ENCODE results near the gene LAMB2. TPM values are rescaled to one million over a fixed set of nuclear protein-coding genes. Genes with fewer than 3 reads are reported as not detected.

The LAMB2 gene
- total RNA-seq, 1 experiment from 2014 or later, result 97.2 TPM

DNA sequence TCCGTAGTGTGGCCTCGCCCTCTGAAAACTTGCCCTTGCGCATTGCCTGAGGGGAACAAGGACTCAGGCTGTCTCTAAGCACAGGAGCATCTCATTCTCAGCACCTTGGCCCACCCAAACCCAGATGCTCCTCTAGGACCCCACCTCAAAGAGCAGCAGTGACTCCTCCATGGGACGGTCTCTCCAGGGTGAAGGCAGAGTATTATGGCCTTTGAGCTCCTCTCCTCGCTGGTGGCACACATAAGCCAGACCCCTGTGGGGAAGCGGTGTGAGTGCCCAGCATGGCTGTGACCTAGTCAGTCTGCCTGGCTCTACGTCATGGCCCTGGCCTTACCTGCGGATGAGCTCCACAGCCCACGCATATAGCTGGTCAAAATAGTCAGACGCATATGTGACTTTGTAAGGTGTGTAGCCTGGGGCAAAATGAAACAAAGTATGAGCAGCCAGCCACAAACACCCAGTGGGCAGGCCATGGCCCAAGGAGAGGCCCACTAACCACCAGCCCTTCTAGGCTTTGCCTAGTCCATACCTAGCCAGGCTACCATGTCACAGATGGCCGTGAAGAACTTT, 32.7 kb downstream of the LAMB2 start:
- Histone ChIP-seq H3K4me3 (no peak overlapping the region), H3K36me3 (peaks cover 79% of the 10 kb centered on the region), H3K27ac (no peak overlapping the region), H3K9me3 (replicated peaks) (no peaks in the 10 kb centered on the region), H3K4me1 (replicated peaks) (peaks cover 8% of the 10 kb centered on the region), H3K27me3 (replicated peaks) (no peaks in the 10 kb centered on the region)
- no peak for DNase-seq (ENCODE audit: low read depth in 1 of 2, low spot score in 2 of 2)

DNA sequence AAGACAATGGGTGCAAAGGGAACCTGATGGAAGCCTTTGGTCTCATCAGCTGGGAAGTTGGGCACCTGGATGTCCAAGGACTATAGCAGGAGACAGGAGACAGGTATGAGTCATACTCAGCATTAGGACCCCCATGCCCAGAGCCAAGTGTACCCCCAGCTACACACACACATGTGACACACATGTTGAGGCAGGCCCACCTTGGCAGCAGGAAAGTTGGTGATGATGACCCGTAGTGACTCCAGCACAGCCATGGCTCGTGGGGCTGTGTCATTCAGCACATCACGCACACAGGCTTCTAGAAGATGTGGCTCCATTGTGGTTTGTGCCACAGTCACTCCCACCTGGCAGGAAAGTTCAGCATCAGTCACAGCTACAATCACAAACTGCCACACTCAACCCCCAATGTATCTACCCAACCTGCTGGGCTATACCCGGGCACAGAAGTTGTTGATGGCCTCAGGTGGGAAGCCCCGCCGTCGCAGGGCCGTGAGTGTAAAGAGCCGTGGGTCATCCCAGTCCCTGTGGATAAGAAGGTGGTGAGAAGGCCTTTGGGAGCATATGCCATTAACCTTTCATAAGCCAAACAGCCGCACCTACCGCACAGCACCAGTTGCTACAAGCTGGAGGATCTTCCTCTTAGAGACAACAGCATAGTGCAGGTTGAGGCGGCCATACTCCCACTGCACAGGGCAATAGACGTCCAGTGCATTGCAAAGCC, 33.8 kb downstream of the LAMB2 start:
- Histone ChIP-seq H3K36me3 (peaks cover 76% of the 10 kb centered on the region), H3K9me3 (replicated peaks) (no peaks in the 10 kb centered on the region), H3K27ac (no peak overlapping the region), H3K27me3 (replicated peaks) (no peaks in the 10 kb centered on the region), H3K4me1 (replicated peaks) (peaks cover 13% of the 10 kb centered on the region), H3K4me3 (no peak overlapping the region)
- DNase-seq (ENCODE audit: low read depth in 1 of 2, low spot score in 2 of 2), result no peak

DNA sequence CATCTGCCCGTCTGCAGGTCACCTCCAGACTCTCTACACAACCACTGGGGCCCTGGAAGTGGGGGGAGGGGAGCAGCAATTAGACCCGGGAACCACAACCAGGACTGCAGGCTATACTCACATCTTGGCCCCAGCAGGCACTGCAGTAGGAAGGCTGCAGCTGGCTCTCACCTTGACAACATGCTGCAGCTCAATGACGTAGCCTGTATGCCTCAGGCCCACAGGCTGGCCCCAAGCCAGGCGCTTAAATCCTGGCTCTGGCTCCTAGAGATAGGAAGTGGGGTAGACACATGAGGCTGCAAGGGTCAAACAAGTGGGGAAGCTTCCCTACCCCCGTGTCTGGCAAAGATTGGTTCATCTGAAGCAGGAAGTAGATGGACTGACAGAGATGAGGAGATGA, 34.4 kb downstream of the LAMB2 start:
- Histone ChIP-seq H3K27ac (no peak overlapping the region), H3K36me3 (peaks cover 75% of the 10 kb centered on the region), H3K4me3 (no peak overlapping the region), H3K9me3 (replicated peaks) (no peaks in the 10 kb centered on the region), H3K27me3 (replicated peaks) (no peaks in the 10 kb centered on the region), H3K4me1 (replicated peaks) (peaks cover 7% of the 10 kb centered on the region)
- DNase-seq (ENCODE audit: low read depth in 1 of 2, low spot score in 2 of 2), result no peak

DNA sequence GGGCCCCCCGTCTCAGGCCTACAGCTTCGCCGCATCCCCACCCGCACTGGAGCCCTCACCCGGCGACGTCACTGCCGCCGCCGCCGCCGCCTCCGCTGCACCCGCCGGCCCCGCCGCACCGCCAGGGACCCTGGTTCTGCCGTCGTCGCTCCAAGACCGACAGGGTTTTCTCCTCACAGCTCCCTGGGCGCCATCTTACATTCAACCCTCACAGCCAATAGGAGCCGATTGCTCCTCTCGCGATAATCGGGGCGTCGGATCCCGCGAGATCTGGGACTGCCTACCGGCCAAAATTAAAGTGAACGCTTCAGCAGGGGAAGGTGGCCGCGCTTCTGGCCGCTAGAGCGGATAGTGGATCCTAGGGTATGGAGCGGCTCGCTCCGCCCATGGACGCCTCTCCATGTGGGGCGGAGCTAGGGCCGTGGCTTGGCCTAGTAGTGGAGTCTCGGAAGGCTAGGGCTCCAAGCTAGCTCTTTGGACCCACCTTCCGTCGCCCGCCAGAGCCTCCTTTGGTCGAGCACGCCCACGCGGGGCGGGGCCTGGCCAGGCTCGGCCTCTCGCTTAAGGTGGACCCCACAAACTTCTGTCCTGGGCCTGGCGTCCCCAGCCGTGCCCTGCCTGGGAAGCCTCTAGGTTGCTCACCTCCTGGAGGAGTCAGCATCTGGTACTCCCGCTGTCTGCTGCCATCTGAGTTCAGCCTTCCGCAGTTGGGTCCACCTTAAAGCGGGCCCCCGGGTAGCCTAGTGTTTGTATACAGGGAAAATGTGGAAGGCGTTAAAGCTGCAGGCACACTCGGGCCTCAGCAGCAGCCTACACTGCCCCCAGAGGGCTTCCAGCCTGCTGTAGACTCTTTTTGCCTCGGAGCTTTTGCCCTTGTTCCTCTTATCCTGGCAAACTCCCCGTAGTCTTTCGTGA, 38.7 kb downstream of the LAMB2 start, which contains the start of gene QRICH1:
QRICH1 (minus strand) TSS at position 219 of the 915 bp plus-strand sequence. CDS start 17,054 bp downstream, outside the sequence.
- DNase-seq (ENCODE audit: low read depth in 1 of 2, low spot score in 2 of 2), result peak; percentile 97 to 99
- Histone ChIP-seq H3K36me3 (peaks cover 67% of the 10 kb centered on the region), H3K4me1 (replicated peaks) (peaks cover 14% of the 10 kb centered on the region), H3K27ac (peak within 1 kb of the TSS; percentile 88), H3K4me3 (peak within 1 kb of the TSS; percentile 68), H3K9me3 (replicated peaks) (no peaks in the 10 kb centered on the region), H3K27me3 (replicated peaks) (no peaks in the 10 kb centered on the region)

DNA sequence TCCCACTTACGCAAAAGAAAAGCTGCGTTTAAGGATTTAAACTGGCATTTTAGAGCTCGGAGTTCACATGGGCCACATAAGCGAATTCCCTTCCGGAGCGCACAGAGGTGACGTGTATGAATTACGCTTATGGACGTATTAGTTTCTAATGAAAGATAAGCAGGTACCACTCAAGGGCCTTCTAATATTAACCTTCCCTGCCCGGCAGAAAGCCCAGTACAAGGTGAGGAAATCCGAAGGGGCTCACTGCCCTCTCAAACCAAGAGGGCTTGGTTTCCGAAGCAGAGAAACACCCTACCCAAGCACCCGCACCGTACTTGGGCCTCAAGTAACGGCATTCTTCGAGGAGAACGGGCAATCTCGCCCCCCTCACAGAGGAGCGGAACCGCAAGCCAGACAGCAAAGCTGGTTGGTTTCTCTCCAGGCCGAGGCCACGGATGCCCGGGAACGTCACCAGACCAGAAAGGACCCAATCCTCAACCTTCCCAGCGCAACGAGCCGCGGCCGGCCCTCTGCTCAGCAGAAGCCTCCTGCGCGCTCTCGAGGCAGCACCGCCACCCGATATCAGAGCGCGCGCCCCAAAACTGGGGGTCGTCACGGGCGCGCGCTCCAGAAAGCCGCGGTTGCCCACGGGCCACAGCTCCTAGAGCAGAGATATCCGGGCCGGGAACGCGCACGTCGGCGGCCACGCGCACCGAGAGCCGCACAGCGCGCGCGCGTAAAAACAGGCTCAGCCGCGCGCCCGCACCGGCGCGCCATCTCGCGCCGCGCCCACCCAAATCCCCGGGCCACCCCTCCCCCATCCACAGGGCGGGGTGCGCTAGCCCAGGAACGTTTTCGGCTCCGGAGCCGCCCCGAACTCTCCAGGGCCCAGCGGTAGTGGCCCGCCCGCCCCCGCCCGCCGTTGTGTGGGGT, 39.7 kb downstream of the LAMB2 start:
- Histone ChIP-seq H3K4me1 (replicated peaks) (peaks cover 14% of the 10 kb centered on the region), H3K9me3 (replicated peaks) (no peaks in the 10 kb centered on the region), H3K27ac (peak overlapping the region; percentile 88), H3K27me3 (replicated peaks) (no peaks in the 10 kb centered on the region), H3K36me3 (peaks cover 58% of the 10 kb centered on the region), H3K4me3 (peak overlapping the region; percentile 68)
- peak; percentile 70 to 77 for DNase-seq (ENCODE audit: low read depth in 1 of 2, low spot score in 2 of 2)

DNA sequence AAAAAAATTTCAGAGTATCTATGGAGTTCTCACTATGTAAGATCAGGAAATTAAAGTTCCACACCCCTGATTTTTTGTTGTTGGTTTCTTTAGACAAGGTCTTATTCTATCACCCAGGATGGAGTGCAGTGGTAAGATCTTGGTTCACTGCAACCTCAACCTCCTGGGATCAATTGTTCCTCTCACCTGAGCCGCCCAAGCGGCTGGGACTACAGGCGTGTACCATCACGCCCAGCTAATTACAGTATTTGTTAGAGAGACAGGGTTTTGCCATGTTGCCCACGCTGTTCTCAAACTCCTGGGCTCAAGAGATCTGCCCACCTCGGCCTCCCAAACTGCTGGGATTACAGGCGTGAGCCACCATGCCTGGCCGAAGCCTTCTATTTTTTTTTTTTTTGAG, 51.4 kb downstream of the LAMB2 start:
- DNase-seq (ENCODE audit: low read depth in 1 of 2, low spot score in 2 of 2), result no peak
- Histone ChIP-seq H3K27me3 (replicated peaks) (no peaks in the 10 kb centered on the region), H3K9me3 (replicated peaks) (no peaks in the 10 kb centered on the region), H3K4me1 (replicated peaks) (no peaks in the 10 kb centered on the region), H3K36me3 (peaks cover 16% of the 10 kb centered on the region), H3K27ac (no peak overlapping the region), H3K4me3 (no peak overlapping the region)

DNA sequence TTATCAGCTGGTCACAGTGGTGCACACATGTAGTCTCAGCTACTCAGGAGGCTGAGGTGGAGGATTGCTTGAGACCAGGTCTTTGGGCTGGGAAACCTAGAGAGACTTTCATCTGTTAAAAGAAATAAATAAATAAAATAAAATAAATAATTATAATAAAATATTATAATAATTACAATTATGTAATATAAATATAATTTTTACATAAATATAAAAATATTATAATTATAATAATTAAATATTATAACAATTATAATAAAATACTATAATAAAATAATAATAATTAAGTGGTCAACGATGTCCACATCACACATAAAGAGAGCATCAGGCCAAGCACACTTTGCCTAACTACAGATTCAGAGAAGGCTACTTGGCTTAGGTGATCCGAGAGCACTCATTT, 53.6 kb downstream of the LAMB2 start:
- DNase-seq (ENCODE audit: low read depth in 1 of 2, low spot score in 2 of 2), result no peak
- no peak overlapping the region for H3K4me3 ChIP-seq
- no peaks in the 10 kb centered on the region for H3K4me1 ChIP-seq (replicated peaks)
- H3K27ac ChIP-seq, result no peak overlapping the region
- H3K36me3 ChIP-seq, result peaks cover 35% of the 10 kb centered on the region
- no peaks in the 10 kb centered on the region for H3K9me3 ChIP-seq (replicated peaks)
- no peaks in the 10 kb centered on the region for H3K27me3 ChIP-seq (replicated peaks)

DNA sequence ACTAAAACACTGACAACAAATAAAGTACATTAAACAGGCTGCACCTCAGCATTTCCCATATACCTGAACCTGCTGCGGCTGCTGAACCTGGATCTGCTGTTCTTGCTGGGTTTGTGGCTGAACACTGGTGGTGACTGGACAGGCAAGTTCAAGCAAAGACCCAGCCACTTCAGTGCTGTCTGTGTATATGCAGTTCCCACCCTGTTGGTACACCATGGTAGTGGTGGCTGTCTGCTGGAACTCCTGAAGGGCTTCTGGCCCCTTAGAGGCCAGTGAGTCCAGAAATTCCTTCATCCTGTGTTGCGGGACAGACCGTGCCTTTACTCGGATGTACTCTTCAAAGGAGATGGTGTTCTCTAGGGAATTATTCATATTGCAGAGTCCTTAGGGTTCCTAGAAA, 56.2 kb downstream of the LAMB2 start:
- peaks cover 55% of the 10 kb centered on the region for H3K36me3 ChIP-seq
- no peak overlapping the region for H3K4me3 ChIP-seq
- no peaks in the 10 kb centered on the region for H3K27me3 ChIP-seq (replicated peaks)
- DNase-seq (ENCODE audit: low read depth in 1 of 2, low spot score in 2 of 2), result no peak
- no peaks in the 10 kb centered on the region for H3K4me1 ChIP-seq (replicated peaks)
- no peak overlapping the region for H3K27ac ChIP-seq
- H3K9me3 ChIP-seq (replicated peaks), result no peaks in the 10 kb centered on the region

DNA sequence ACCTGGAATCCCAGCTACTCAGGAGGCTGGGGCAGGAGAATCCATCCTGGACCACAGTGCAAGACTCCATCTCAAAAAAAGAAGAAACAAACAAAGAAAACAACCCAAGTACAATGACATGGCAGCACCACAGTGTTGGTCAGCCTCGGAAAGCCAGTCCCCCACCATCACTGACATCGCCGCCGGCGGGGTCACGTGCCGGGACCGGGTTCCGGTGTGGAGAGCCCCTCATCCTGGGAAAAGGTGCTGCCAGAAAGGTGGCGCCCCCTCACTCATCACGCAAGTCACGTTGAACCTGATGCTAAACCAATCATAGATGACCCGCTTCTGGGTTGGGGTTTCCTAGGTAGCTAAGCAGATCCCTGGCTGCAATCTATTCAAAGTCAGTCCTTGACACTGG, 56.7 kb downstream of the LAMB2 start:
- no peaks in the 10 kb centered on the region for H3K4me1 ChIP-seq (replicated peaks)
- no peak for DNase-seq (ENCODE audit: low read depth in 1 of 2, low spot score in 2 of 2)
- H3K4me3 ChIP-seq, result no peak overlapping the region
- no peaks in the 10 kb centered on the region for H3K9me3 ChIP-seq (replicated peaks)
- no peak overlapping the region for H3K27ac ChIP-seq
- H3K27me3 ChIP-seq (replicated peaks), result no peaks in the 10 kb centered on the region
- peaks cover 60% of the 10 kb centered on the region for H3K36me3 ChIP-seq

Other genes with a start within 250 kb of the LAMB2 start
- gene SLC25A20, start 234.2 kb downstream of the LAMB2 start, total RNA-seq (2014; rRNA removed; shearing (Covaris generic)), result 21.9 and 32.6 TPM in 2 replicates
- gene ARIH2, start 214.2 kb downstream of the LAMB2 start, total RNA-seq (2014; rRNA removed; shearing (Covaris generic)), result 85.5 and 93.4 TPM in 2 replicates
- gene P4HTM, start 142.8 kb downstream of the LAMB2 start, total RNA-seq (2014; rRNA removed; shearing (Covaris generic)), result 25.5 and 34.4 TPM in 2 replicates
- gene WDR6, start 125.7 kb downstream of the LAMB2 start, total RNA-seq (2014; rRNA removed; shearing (Covaris generic)), result 35.5 and 36.8 TPM in 2 replicates
- gene DALRD3, start 114.5 kb downstream of the LAMB2 start, total RNA-seq (2014; rRNA removed; shearing (Covaris generic)), result 22.6 and 27.2 TPM in 2 replicates
- gene NDUFAF3, start 110.9 kb downstream of the LAMB2 start, total RNA-seq (2014; rRNA removed; shearing (Covaris generic)), result 54.3 and 109 TPM in 2 replicates
- 105 and 128 TPM in 2 replicates for gene IMPDH2, start 103.7 kb downstream of the LAMB2 start, total RNA-seq (2014; rRNA removed; shearing (Covaris generic))
- gene QRICH1, start 39.0 kb downstream of the LAMB2 start, total RNA-seq (2014; rRNA removed; shearing (Covaris generic)), result 37.8 and 77.3 TPM in 2 replicates
- 98.5 and 111 TPM in 2 replicates for gene QARS1, start 28.3 kb downstream of the LAMB2 start, total RNA-seq (2014; rRNA removed; shearing (Covaris generic))
- 21.5 and 23.8 TPM in 2 replicates for gene USP19, start 12.2 kb downstream of the LAMB2 start, total RNA-seq (2014; rRNA removed; shearing (Covaris generic))
- 23.8 and 24.7 TPM in 2 replicates for gene CCDC71, start 33.3 kb upstream of the LAMB2 start, total RNA-seq (2014; rRNA removed; shearing (Covaris generic))
- gene KLHDC8B, start 38.5 kb upstream of the LAMB2 start, total RNA-seq (2014; rRNA removed; shearing (Covaris generic)), result 18.6 and 27.3 TPM in 2 replicates
- gene C3orf62, start 144.2 kb upstream of the LAMB2 start, total RNA-seq (2014; rRNA removed; shearing (Covaris generic)), result 0.50 and 2.1 TPM in 2 replicates
- 7.8 and 11.5 TPM in 2 replicates for gene USP4, start 207.0 kb upstream of the LAMB2 start, total RNA-seq (2014; rRNA removed; shearing (Covaris generic))
- 226 and 326 TPM in 2 replicates for gene GPX1, start 225.3 kb upstream of the LAMB2 start, total RNA-seq (2014; rRNA removed; shearing (Covaris generic))